SK-N-SH treated with all-trans-retinoic acid at 6 μM for 48 hours (cell line): ENCODE measurements around the gene ARFGEF3.

Experiments used
- ATAC-seq: fragments of 200-7000 bp; cut with Tn5 transposase; 3 replicates; pipeline ENCODE4 v1.9.1; 2020; ENCODE audit warnings: mild to moderate bottlenecking, moderate library complexity
- ARNTL ChIP-seq: fragments of 450-650 bp; formaldehyde crosslinking; IDR thresholded peaks from 2 replicates; pipeline ENCODE4 v1.5.0; 2020; ENCODE audit warnings: low read depth, mild to moderate bottlenecking, moderate library complexity, borderline replicate concordance
- BACH2 ChIP-seq: fragments of 250-450 bp; sonication (Bioruptor Pico); IDR thresholded peaks from 2 replicates; pipeline ENCODE4 v1.9.0; 2021; ENCODE audit warnings: mild to moderate bottlenecking, borderline replicate concordance
- CREB5 ChIP-seq: fragments of 250-450 bp; sonication (Bioruptor Pico); IDR thresholded peaks from 2 replicates; pipeline ENCODE4 v1.5.1; 2020; ENCODE audit warnings: low read depth, mild to moderate bottlenecking, moderate library complexity
- CSDC2 ChIP-seq: fragments of 250-450 bp; sonication (Bioruptor Pico); IDR thresholded peaks from 2 replicates; pipeline ENCODE4 v1.5.0; 2020; ENCODE audit warnings: mild to moderate bottlenecking, moderate library complexity
- CSRNP3 ChIP-seq: fragments of 250-450 bp; sonication (Bioruptor Pico); IDR thresholded peaks from 2 replicates; pipeline ENCODE4 v1.5.1; 2021; ENCODE audit warnings: mild to moderate bottlenecking, moderate library complexity
- ESRRG ChIP-seq: fragments of 250-450 bp; sonication (Bioruptor Pico); IDR thresholded peaks from 2 replicates; pipeline ENCODE4 v1.6.1; 2021; ENCODE audit warnings: mild to moderate bottlenecking
- GLIS3 ChIP-seq: fragments of 250-450 bp; sonication (Bioruptor Pico); IDR thresholded peaks from 2 replicates; pipeline ENCODE4 v1.5.0; 2020; ENCODE audit warnings: mild to moderate bottlenecking, moderate library complexity
- ISL1 ChIP-seq: fragments of 250-450 bp; sonication (Bioruptor Pico); IDR thresholded peaks from 2 replicates; pipeline ENCODE4 v2.1.2; 2022; ENCODE audit warnings: mild to moderate bottlenecking, moderate library complexity
- OSR1 ChIP-seq: fragments of 250-450 bp; sonication (Bioruptor Pico); IDR thresholded peaks from 2 replicates; pipeline ENCODE4 v1.8.0; 2022; ENCODE audit warnings: moderate library complexity, mild to moderate bottlenecking, inconsistent platforms
- POU6F1 ChIP-seq: fragments of 250-450 bp; sonication (Bioruptor Pico); IDR thresholded peaks from 2 replicates; pipeline ENCODE4 v1.8.0; 2021; ENCODE audit warnings: low read depth, mild to moderate bottlenecking, moderate library complexity, borderline replicate concordance
- PPARA ChIP-seq: fragments of 250-450 bp; sonication (Bioruptor Pico); IDR thresholded peaks from 2 replicates; pipeline ENCODE4 v1.5.0; 2020; ENCODE audit warnings: mild to moderate bottlenecking, borderline replicate concordance
- SNAI2 ChIP-seq: fragments of 250-450 bp; sonication (Bioruptor Pico); IDR thresholded peaks from 2 replicates; pipeline ENCODE4 v1.5.0; 2020; ENCODE audit warnings: mild to moderate bottlenecking, moderate library complexity
- TCF4 ChIP-seq: fragments of 250-450 bp; sonication (Bioruptor Pico); IDR thresholded peaks from 2 replicates; pipeline ENCODE4 v1.8.0; 2021; ENCODE audit warnings: mild to moderate bottlenecking, moderate library complexity, borderline replicate concordance
- TOX ChIP-seq: fragments of 250-450 bp; sonication (Bioruptor Pico); IDR thresholded peaks from 2 replicates; pipeline ENCODE4 v1.8.0; 2021; ENCODE audit warnings: mild to moderate bottlenecking, moderate library complexity, borderline replicate concordance
- TSHZ2 ChIP-seq: fragments of 250-450 bp; sonication (Bioruptor Pico); IDR thresholded peaks from 2 replicates; pipeline ENCODE4 v1.5.0; 2020; ENCODE audit warnings: mild to moderate bottlenecking, moderate library complexity
- ZC3H10 ChIP-seq: fragments of 250-450 bp; sonication (Bioruptor Pico); IDR thresholded peaks from 2 replicates; pipeline ENCODE4 v1.5.1; 2021; ENCODE audit warnings: mild to moderate bottlenecking, moderate library complexity
- ZFP3 ChIP-seq: fragments of 250-450 bp; sonication (Bioruptor Pico); IDR thresholded peaks from 2 replicates; pipeline ENCODE4 v1.5.0; 2020; ENCODE audit warnings: mild to moderate bottlenecking, moderate library complexity
- ZFP30 ChIP-seq: fragments of 450-650 bp; formaldehyde crosslinking; IDR thresholded peaks from 2 replicates; pipeline ENCODE4 v1.5.0; 2022; ENCODE audit warnings: mild to moderate bottlenecking, moderate library complexity
- ZNF565 ChIP-seq: fragments of 450-650 bp; formaldehyde crosslinking; conservative IDR thresholded peaks from 2 replicates; pipeline ENCODE4 v1.5.0; 2020; ENCODE audit warnings: low read depth, mild to moderate bottlenecking, moderate library complexity
- ZNF70 ChIP-seq: fragments of 450-650 bp; formaldehyde crosslinking; IDR thresholded peaks from 2 replicates; pipeline ENCODE4 v1.5.0; 2020; ENCODE audit warnings: mild to moderate bottlenecking, moderate library complexity
- ZNF8 ChIP-seq: fragments of 450-650 bp; formaldehyde crosslinking; IDR thresholded peaks from 2 replicates; pipeline ENCODE4 v1.5.0; 2020; ENCODE audit warnings: mild to moderate bottlenecking, moderate library complexity
- TF ChIP-seq, protein P1 (sequence below): fragments of 250-450 bp; sonication (Bioruptor Pico); IDR thresholded peaks from 2 replicates; pipeline ENCODE4 v1.8.0; 2020; ENCODE audit warnings: mild to moderate bottlenecking, moderate library complexity, borderline replicate concordance

ARFGEF3 gene

GRCh38 chr6:138258197-138258596, 96.5 kb downstream of the ARFGEF3 start:
- ATAC-seq = no peak
- TF ChIP-seq ESRRG (CRISPR knock-in tag) (no peak), CSRNP3 (no peak), ZNF565 (CRISPR knock-in tag) (no peak)

DNA sequence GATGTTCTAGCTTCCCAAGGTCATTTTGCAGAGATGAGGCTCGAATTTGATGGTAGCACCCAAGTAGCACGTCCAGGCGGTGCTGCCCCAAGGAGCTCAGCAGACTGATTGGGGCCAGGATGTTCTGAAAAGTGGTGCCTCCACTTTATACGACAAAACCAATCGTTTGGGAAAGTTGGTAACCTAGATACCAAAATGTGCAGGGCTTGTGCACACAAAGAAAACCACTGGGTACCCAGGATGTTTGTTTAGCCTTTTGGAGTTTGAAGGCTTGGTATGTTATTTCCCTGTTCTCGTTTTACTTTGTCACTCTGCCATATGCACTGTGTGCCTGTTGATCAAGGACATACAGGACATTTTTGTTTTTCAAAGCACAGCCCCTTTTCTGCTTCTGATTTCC, 97.3 kb downstream of the ARFGEF3 start:
- ATAC-seq = no peak
- TF ChIP-seq ESRRG (CRISPR knock-in tag) = no peak
- TF ChIP-seq ZFP3 (CRISPR knock-in tag) = no peak
- TF ChIP-seq ZNF70 = no peak
- TF ChIP-seq POU6F1 (CRISPR knock-in tag) = no peak
- no peak for TF ChIP-seq ZNF565 (CRISPR knock-in tag)
- no peak for TF ChIP-seq TOX (CRISPR knock-in tag)
- TF ChIP-seq CSRNP3 = no peak
- no peak for TF ChIP-seq CREB5 (CRISPR knock-in tag)
- no peak for TF ChIP-seq CSDC2 (CRISPR knock-in tag)
- TF ChIP-seq TSHZ2 (CRISPR knock-in tag) = no peak
- TF ChIP-seq ARNTL = no peak
- no peak for TF ChIP-seq ZFP30
- TF ChIP-seq ISL1 = no peak
- TF ChIP-seq TCF4 (CRISPR knock-in tag) = no peak
- TF ChIP-seq PPARA (CRISPR knock-in tag) = no peak
- TF ChIP-seq ZC3H10 (CRISPR knock-in tag) = no peak
- no peak for TF ChIP-seq BACH2 (CRISPR knock-in tag)
- no peak for TF ChIP-seq ZNF8 (CRISPR knock-in tag)
- TF ChIP-seq SNAI2 (CRISPR knock-in tag) = no peak
- TF ChIP-seq, protein P1, sequence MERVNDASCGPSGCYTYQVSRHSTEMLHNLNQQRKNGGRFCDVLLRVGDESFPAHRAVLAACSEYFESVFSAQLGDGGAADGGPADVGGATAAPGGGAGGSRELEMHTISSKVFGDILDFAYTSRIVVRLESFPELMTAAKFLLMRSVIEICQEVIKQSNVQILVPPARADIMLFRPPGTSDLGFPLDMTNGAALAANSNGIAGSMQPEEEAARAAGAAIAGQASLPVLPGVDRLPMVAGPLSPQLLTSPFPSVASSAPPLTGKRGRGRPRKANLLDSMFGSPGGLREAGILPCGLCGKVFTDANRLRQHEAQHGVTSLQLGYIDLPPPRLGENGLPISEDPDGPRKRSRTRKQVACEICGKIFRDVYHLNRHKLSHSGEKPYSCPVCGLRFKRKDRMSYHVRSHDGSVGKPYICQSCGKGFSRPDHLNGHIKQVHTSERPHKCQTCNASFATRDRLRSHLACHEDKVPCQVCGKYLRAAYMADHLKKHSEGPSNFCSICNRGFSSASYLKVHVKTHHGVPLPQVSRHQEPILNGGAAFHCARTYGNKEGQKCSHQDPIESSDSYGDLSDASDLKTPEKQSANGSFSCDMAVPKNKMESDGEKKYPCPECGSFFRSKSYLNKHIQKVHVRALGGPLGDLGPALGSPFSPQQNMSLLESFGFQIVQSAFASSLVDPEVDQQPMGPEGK (CRISPR knock-in tag) = no peak

DNA sequence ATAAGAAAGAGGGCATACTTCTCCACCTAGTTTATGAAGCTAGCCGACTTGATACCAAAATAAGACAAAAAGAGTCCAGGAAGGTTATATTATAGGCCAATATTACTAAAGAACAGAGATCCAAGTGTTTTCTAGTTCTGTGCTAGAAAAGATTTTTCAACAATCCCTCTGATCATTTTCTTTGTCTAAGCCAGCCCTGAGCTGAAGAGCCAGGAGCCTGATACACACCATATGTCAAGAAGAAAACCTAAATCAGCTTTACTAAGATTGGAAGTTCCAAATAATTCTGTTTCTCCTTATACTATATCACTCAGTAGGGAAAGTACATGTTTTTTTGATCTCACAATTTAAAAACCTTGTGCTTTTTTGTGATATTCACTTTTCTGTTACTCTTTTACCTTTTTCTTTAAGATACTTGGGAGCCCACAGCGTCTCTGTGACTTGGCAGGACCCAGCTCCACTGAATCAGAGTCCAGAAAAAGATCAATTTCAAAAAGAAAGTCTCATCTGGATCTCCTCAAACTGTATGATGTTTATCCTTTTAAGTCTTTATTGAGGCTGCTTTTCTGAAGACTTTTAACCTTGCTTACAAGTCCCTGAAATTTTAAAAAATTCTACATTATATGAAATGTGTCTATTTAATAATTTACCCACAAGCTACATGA, 99.5 kb downstream of the ARFGEF3 start:
- TF ChIP-seq GLIS3 (CRISPR knock-in tag) = no peak
- TF ChIP-seq CSRNP3 = no peak
- no peak for TF ChIP-seq CSDC2 (CRISPR knock-in tag)
- no peak for TF ChIP-seq BACH2 (CRISPR knock-in tag)
- no peak for TF ChIP-seq ESRRG (CRISPR knock-in tag)
- TF ChIP-seq OSR1 (CRISPR knock-in tag) = no peak
- TF ChIP-seq, protein P1 (CRISPR knock-in tag) = no peak
- TF ChIP-seq ISL1 = no peak
- TF ChIP-seq ZNF70 = no peak
- TF ChIP-seq, all 23 proteins: peak for 0
- no peak for ATAC-seq
